Lung (tissue), 12 donors: Measurements from ENCODE around the gene LGR4. TPM values are rescaled to one million over a fixed set of nuclear protein-coding genes. Genes with fewer than 3 reads are reported as not detected.

Experiments used
- ATAC-seq: fragments of 200-7000 bp; cut with Tn5 transposase; one replicate; pipeline ENCODE4 v1.9.1; 2020; ENCODE audit warnings: moderate number of reproducible peaks; ENCODE audit not compliant: insufficient read depth, low FRiP score
- DNase-seq, 3 donors: peaks; one replicate each; pipeline ENCODE4 v3.0.0-alpha.2; 2013 to 2017
- H3K27ac ChIP-seq, 2 donors: one replicate each; pipeline ENCODE4 v1.5.1; 2013; ENCODE audit warnings: mild to moderate bottlenecking in 2 of 2, moderate library complexity in 2 of 2, control low read depth in 1 of 2, inconsistent platforms in 1 of 2, low read depth in 1 of 2, low read length in 1 of 2
- H3K27me3 ChIP-seq, 3 donors: one replicate each; pipeline ENCODE4 v1.5.1; 2013; ENCODE audit warnings: low read length in 2 of 3; ENCODE audit not compliant: control insufficient read depth in 3 of 3, insufficient read depth in 3 of 3
- H3K36me3 ChIP-seq, 4 donors: one replicate each; pipeline ENCODE4 v1.5.1; 2013; ENCODE audit warnings: low read length in 4 of 4, mild to moderate bottlenecking in 1 of 4, moderate library complexity in 1 of 4; ENCODE audit not compliant: control insufficient read depth in 4 of 4, insufficient read depth in 4 of 4
- H3K4me1 ChIP-seq, 5 donors: one replicate each; pipeline ENCODE4 v1.5.1; 2013; ENCODE audit warnings: low read length in 5 of 5, mild to moderate bottlenecking in 2 of 5, moderate library complexity in 1 of 5; ENCODE audit not compliant: control insufficient read depth in 5 of 5, insufficient read depth in 5 of 5
- H3K4me3 ChIP-seq: one replicate; pipeline ENCODE4 v1.5.1; 2013; ENCODE audit warnings: mild to moderate bottlenecking, control low read depth, moderate library complexity
- H3K9ac ChIP-seq, 2 donors: one replicate each; pipeline ENCODE4 v1.5.1; 2013; ENCODE audit warnings: low read length in 2 of 2, control low read depth in 1 of 2; ENCODE audit not compliant: insufficient read depth in 1 of 2
- H3K9me3 ChIP-seq, 4 donors: one replicate each; pipeline ENCODE4 v1.5.1; 2013; ENCODE audit warnings: low read length in 3 of 4, mild to moderate bottlenecking in 1 of 4, moderate library complexity in 1 of 4; ENCODE audit not compliant: control insufficient read depth in 4 of 4, insufficient read depth in 3 of 4
- CTCF ChIP-seq: IDR thresholded peaks from 2 replicates; pipeline ENCODE4 v1.5.1; 2012; ENCODE audit warnings: mild to moderate bottlenecking; ENCODE audit errors: control extremely low read depth, extremely low read depth
- WGBS, 2 donors: extraction: QIAGEN DNeasy Blood & Tissue Kit; methylation state at CpG; one replicate each; pipeline ENCODE4 v1.1.7; 2013; 5-methylcytosine and 5-hydroxymethylcytosine counted together
- polyA plus RNA-seq, 2 donors: library from polyadenylated mRNA; stranded (reverse); fragments of 200-250 nt; gene quantifications; one replicate each; pipeline ENCODE4 v1.2.1, GENCODE V29; 2013
- total RNA-seq, 2 donors: library from RNA; depleted of rRNA in 1 of 2; stranded (reverse); fragments of >200 nt in 1 of 2; gene quantifications; one replicate each; pipeline ENCODE4 v1.2.1, GENCODE V29; 2014 to 2021
- donor health status: control.
- donor health status: control.
- donor health status: Bipolar disorder and iron deficiency.
- donor health status: healthy.
- donor health status: DM: yes; HTN: yes; CAD: no.

LGR4 gene
- total and polyA plus RNA-seq, 4 donors, result 2.2 to 29.2 (median 3.7) TPM

- 92 to 95% methylated on average over 5 of the region's 5 CpGs for WGBS, 2 donors
- H3K27ac ChIP-seq, result no peak overlapping the region
- TF ChIP-seq CTCF, result no peak
- peaks cover 12 to 18% (median 14%) of the 10 kb centered on the region in 4 donors for H3K36me3 ChIP-seq
- no peak for ATAC-seq
- H3K4me3 ChIP-seq, result no peak overlapping the region
- H3K9ac ChIP-seq, result no peak overlapping the region
- H3K4me1 ChIP-seq, result no peaks in the 10 kb centered on the region
- no peaks in the 10 kb centered on the region for H3K27me3 ChIP-seq
- H3K9me3 ChIP-seq, result peaks cover 0 to 3% (median 0%) of the 10 kb centered on the region in 4 donors
- no peak for DNase-seq
These were observed 16.5 kb upstream of the LGR4 start for GRCh38 chr11:27489092-27489491.

- H3K36me3 ChIP-seq, result peaks cover 11 to 17% (median 13%) of the 10 kb centered on the region in 4 donors
- H3K9ac ChIP-seq, result no peak overlapping the region
- no peak for ATAC-seq
- 83 to 86% methylated on average over 6 of the region's 6 CpGs for WGBS, 2 donors
- H3K4me1 ChIP-seq, result no peaks in the 10 kb centered on the region
- H3K27ac ChIP-seq, result no peak overlapping the region
- H3K4me3 ChIP-seq, result no peak overlapping the region
- no peak for DNase-seq
- peaks cover 0 to 5% (median 0%) of the 10 kb centered on the region in 3 donors for H3K27me3 ChIP-seq
- peaks cover 0 to 3% (median 0%) of the 10 kb centered on the region in 4 donors for H3K9me3 ChIP-seq
- no peak for TF ChIP-seq CTCF
These were observed 15.1 kb upstream of the LGR4 start for GRCh38 chr11:27487706-27488105.

GRCh38 chr11:27485930-27486773, 13.6 kb upstream of the LGR4 start:
- Histone ChIP-seq H3K27ac (no peak overlapping the region), H3K9me3 (no peaks in the 10 kb centered on the region), H3K9ac (no peak overlapping the region), H3K27me3 (peaks cover 0 to 9% (median 0%) of the 10 kb centered on the region in 3 donors), H3K4me3 (no peak overlapping the region), H3K4me1 (no peaks in the 10 kb centered on the region), H3K36me3 (peaks cover 3 to 7% (median 5%) of the 10 kb centered on the region in 4 donors)
- peak; percentile 93 for TF ChIP-seq CTCF
- ATAC-seq (peak; percentile 58), DNase-seq (peak in 2 of 3 donors; percentile 84 to 85)
- 36 to 43% methylated on average over 4 of the region's 4 CpGs for WGBS, 2 donors
